OCI-LY7 (cell line): ENCODE results near the gene ERCC6. TPM values are rescaled to one million over a fixed set of nuclear protein-coding genes. Genes with fewer than 3 reads are reported as not detected.

Experiments
- BruUV-seq: library from RNA; stranded (reverse); fragments of 400-500 nt; replicated peaks from 2 replicates; lab custom pipeline; 2021; lab: Mats Ljungman, UMichigan
- CTCF ChIA-PET: fragments of 300-600 bp; sonication (Branson Sonifier 250); formaldehyde crosslinking; loops from one replicate; lab custom pipeline; 2022; ENCODE audit warnings: antibody characterized with exemption; ENCODE audit not compliant: unreplicated experiment; lab: Charles Lee
- POLR2A ChIA-PET: fragments of 300-600 bp; sonication (Branson Sonifier 250); formaldehyde crosslinking; loops from one replicate; lab custom pipeline; 2022; ENCODE audit warnings: antibody characterized with exemption; lab: Charles Lee
- DNase-seq: peaks from one replicate; pipeline ENCODE4 v3.0.0-alpha.2; 2015; ENCODE audit warnings: low spot score
- H2AFZ ChIP-seq: fragments of 200-600 bp; sonication (generic), shearing (Covaris generic); 2 replicates; pipeline ENCODE4 v1.6.1; 2014; ENCODE audit warnings: mild to moderate bottlenecking, antibody characterized with exemption, low read length, moderate library complexity
- H3K27ac ChIP-seq: fragments of 200-600 bp; sonication (generic); 2 replicates; pipeline ENCODE4 v1.5.1; 2014; ENCODE audit warnings: mixed run types, low read depth, mild to moderate bottlenecking, moderate library complexity, low read length, inconsistent platforms; ENCODE audit not compliant: poor library complexity, severe bottlenecking
- H3K36me3 ChIP-seq: fragments of 200-600 bp; sonication (generic); 2 replicates; pipeline ENCODE4 v1.6.1; 2014; ENCODE audit warnings: mild to moderate bottlenecking, antibody characterized with exemption, low read length, moderate library complexity, mixed read lengths; ENCODE audit not compliant: insufficient read depth
- H3K4me1 ChIP-seq: fragments of 200-600 bp; sonication (generic); 2 replicates; pipeline ENCODE4 v1.5.1; 2014; ENCODE audit warnings: mild to moderate bottlenecking, low read length; ENCODE audit not compliant: insufficient read depth, poor library complexity, severe bottlenecking
- H3K4me2 ChIP-seq: fragments of 200-600 bp; sonication (generic); 2 replicates; pipeline ENCODE4 v1.6.1; 2014; ENCODE audit warnings: mild to moderate bottlenecking, low read length
- H3K4me3 ChIP-seq: fragments of 200-600 bp; sonication (generic); 2 replicates; pipeline ENCODE4 v1.5.1; 2014; ENCODE audit warnings: mild to moderate bottlenecking, low read depth, low read length; ENCODE audit not compliant: poor library complexity, severe bottlenecking
- H3K79me2 ChIP-seq: fragments of 200-600 bp; sonication (generic); 2 replicates; pipeline ENCODE4 v1.6.1; 2016; ENCODE audit warnings: low read depth, mild to moderate bottlenecking, low read length, moderate library complexity, mixed read lengths; ENCODE audit not compliant: insufficient read depth
- H3K9me2 ChIP-seq: fragments of 200-600 bp; sonication (generic); 2 replicates; pipeline ENCODE4 v1.6.1; 2016; ENCODE audit warnings: mild to moderate bottlenecking, low read length, mixed read lengths; ENCODE audit not compliant: insufficient read depth
- H3K9me3 ChIP-seq: fragments of 200-600 bp; sonication (generic); 2 replicates; pipeline ENCODE4 v1.6.1; 2014; ENCODE audit warnings: mild to moderate bottlenecking, mixed run types, low read length, mixed read lengths
- H4K20me1 ChIP-seq: fragments of 200-600 bp; sonication (generic); 2 replicates; pipeline ENCODE4 v1.6.1; 2014; ENCODE audit warnings: mild to moderate bottlenecking, antibody characterized with exemption, low read length, moderate library complexity, mixed read lengths; ENCODE audit not compliant: insufficient read depth
- CTCF ChIP-seq: fragments of 200-600 bp; sonication (generic); conservative IDR thresholded peaks from 2 replicates; pipeline ENCODE4 v1.5.1; 2014; ENCODE audit warnings: mild to moderate bottlenecking, antibody characterized with exemption, low read length, moderate library complexity, mixed read lengths
- EZH2phosphoT487 ChIP-seq: fragments of 200-600 bp; sonication (generic); IDR thresholded peaks from 2 replicates; pipeline ENCODE4 v1.6.1; 2018; ENCODE audit warnings: low read depth, borderline replicate concordance, mild to moderate bottlenecking, mixed run types, antibody characterized with exemption, low read length, moderate library complexity, mixed read lengths
- intact Hi-C: fragments of 100-400 bp; cut with micrococcal nuclease; formaldehyde crosslinking; loops from one replicate; pipeline ENCODE4 v1.10.0; 2022; ENCODE audit not compliant: unreplicated experiment
- total RNA-seq, 2 experiments: library from RNA; depleted of rRNA in 1 of 2; stranded (reverse); fragments of >200 nt in 1 of 2; shearing (Covaris generic) in 1 of 2; gene quantifications; 2 replicates each; pipeline ENCODE4 v1.2.3, GENCODE V29; 2014 to 2022

ERCC6 gene
- total RNA-seq, 2 experiments from 2014 or later = 7.8 to 25.7 TPM

GRCh38 chr10:49540056-49540797, 1.3 kb upstream of the ERCC6 start:
- no peak for DNase-seq
- Histone ChIP-seq H2AFZ (no peak overlapping the region; the same call in 1 of the 2 replicates), H3K79me2 (peaks cover 6% of the 10 kb centered on the region; the same call in 1 of the 2 replicates), H4K20me1 (no peaks in the 10 kb centered on the region), H3K9me3 (peaks cover 5% of the 10 kb centered on the region; the same call in 1 of the 2 replicates), H3K4me1 (peaks cover 18% of the 10 kb centered on the region), H3K4me2 (peak overlapping the region; percentile 91; the same call in 1 of the 2 replicates), H3K27ac (no peak overlapping the region), H3K9me2 (no peaks in the 10 kb centered on the region), H3K4me3 (no peak overlapping the region), H3K36me3 (no peaks in the 10 kb centered on the region)
- intact Hi-C loops = no loop called here
- BruUV-seq = no TSS peak
- TF ChIP-seq EZH2phosphoT487 (no peak), CTCF (no peak)
- POLR2A ChIA-PET = no interaction called here
- CTCF ChIA-PET = interaction anchor here (1.0 kb wide), 1 partner anchor 8 kb away, joined by 3 read pairs; no protein-coding TSS in a partner anchor

DNA sequence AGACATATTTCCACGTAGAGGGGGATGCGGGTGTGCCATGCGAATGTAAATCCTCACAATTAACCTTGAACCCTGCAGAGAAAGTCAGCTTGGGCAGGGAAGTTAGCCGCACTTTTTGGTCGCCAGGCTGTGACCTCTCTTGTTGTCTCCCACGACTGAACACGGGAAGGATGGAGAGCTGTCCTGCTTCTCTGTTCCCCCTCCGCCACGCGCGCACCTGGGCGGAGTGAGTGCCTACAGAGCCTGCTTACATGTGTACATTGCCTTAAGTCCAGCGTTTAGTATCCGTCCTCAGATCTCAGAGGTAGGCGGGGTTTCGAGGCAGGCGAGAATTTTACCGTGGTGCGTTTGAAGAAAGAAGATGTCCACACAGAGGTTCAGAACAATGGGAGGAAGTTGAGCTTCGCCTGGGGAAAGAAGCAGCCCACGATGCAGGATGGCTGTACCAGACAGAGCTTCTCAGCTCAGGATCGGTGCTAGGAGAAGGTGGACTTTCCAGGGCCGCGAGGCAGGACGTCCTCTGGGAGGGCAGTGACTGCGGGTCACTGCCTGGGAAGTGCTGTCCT, 482 bp upstream of the ERCC6 start:
- POLR2A ChIA-PET = interaction anchor here (0.5 to 1.4 kb wide), 5 partner anchors 13 to 1230 kb away, joined by 3 to 10 read pairs (median 4); no protein-coding TSS in a partner anchor

More for the DNA sequence above, 482 bp upstream of the ERCC6 start:
- CTCF ChIA-PET = no interaction called here
- peak overlapping the region; percentile 91 for H3K4me2 ChIP-seq
- H3K4me3 ChIP-seq = peak overlapping the region; percentile 74
- no peaks in the 10 kb centered on the region for H4K20me1 ChIP-seq
- peaks cover 6% of the 10 kb centered on the region; the same call in 1 of the 2 replicates for H3K79me2 ChIP-seq
- no peak overlapping the region for H3K27ac ChIP-seq
- peak; percentile 21 for DNase-seq
- intact Hi-C loops = no loop called here
- BruUV-seq = no TSS peak
- no peaks in the 10 kb centered on the region for H3K9me2 ChIP-seq
- H3K9me3 ChIP-seq = no peaks in the 10 kb centered on the region
- TF ChIP-seq EZH2phosphoT487 = no peak
- 0 out of 2 replicates have a peak, but pooled peaks have one; percentile 11 for TF ChIP-seq CTCF
- peak overlapping the region; percentile 99 for H2AFZ ChIP-seq
- no peaks in the 10 kb centered on the region for H3K36me3 ChIP-seq
- peaks cover 27% of the 10 kb centered on the region for H3K4me1 ChIP-seq
